GM19193 (cell line): ENCODE measurements around the gene KIF13A.

Experiments
- POLR2A ChIP-seq: IDR thresholded peaks from 4 replicates; pipeline ENCODE4 v1.6.1; 2011; ENCODE audit not compliant: insufficient read depth, insufficient read length; ENCODE audit errors: extremely low read depth

The KIF13A gene

DNA sequence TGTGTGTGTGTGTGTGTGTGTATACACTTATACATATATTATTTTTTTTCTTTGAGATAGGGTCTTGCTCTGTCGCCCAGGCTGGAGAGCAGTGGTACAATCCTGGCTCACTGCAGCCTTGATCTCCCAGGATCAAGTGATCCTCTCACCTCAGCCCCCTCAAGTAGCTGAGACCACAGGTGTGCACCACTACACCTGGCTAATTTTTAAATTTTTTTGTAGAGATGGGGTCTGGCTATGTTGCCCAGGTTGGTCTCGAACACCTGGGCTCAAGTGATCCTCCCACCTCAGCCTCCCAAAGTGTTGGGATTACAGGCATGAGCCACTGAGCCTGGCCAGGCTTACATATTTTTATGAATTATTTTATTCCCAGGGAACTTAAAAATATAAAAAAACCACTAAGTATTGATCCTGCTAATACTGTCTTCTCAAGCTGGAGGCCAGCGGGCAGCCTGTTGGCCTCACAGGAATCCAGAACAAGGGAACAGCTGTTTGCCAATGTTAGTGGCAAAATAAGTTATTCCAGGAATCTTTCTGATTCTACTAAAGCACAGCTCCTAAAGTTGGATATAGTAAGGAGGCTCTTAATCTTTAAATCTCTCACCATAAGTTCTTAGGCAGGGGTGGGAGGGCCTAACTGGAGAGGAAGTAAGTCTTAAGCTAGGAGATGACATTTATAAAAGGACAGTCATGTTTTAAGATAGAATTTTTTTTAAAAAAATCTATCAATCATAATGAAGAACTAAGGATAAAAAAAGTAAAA, 145.2 kb downstream of the KIF13A start:
- TF ChIP-seq POLR2A: no peak

DNA sequence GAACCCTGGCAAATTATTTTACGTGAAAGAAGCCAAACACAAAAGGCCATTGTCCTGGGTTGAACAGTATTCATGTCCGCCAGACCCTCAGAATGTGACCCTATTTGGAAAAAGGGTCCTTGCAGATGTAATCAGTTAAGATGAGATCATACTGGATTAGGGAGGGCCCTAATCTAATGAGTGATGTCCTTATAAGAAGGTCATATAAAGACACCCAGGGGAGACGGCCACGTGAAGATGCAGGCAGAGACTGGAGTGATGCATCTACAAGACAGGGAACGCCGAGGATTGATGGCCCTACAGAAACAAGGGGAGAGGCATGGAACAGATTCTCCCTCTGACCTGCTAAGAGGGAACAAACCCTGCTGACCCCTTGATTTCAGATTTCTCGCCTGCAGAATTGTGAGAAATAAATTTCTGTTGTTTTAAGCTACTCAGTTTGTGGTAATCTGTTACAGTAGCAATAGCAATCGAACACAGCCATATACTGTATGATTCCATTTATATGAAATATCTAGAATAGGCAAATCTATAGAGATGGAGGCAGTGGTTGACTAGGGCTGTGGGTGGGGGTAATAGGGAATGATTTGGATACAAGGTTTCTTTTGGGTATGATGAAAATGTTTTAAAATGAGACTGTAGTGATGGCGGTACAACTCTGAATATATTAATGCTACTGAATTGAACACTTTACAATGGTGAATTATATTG, 147.8 kb downstream of the KIF13A start:
- TF ChIP-seq POLR2A: no peak

DNA sequence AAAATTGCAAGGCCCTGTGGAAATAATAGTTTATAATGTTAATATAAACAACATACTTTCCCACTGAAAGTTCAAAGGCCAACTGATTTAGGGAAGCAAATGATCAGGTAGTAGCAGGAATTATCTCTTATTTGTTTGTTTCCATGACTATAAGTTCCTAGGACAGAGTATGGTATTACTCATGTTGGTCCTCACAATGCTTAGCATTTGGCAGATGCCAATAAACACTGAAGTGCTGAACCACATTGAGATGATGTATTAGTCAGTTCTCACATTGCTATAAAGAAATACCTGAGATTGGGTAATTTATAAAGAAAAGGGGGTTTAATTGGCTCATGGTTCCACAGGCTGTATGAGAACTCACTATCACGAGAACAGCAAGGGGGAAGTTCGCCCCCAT, 151.1 kb downstream of the KIF13A start:
- no peak for TF ChIP-seq POLR2A

DNA sequence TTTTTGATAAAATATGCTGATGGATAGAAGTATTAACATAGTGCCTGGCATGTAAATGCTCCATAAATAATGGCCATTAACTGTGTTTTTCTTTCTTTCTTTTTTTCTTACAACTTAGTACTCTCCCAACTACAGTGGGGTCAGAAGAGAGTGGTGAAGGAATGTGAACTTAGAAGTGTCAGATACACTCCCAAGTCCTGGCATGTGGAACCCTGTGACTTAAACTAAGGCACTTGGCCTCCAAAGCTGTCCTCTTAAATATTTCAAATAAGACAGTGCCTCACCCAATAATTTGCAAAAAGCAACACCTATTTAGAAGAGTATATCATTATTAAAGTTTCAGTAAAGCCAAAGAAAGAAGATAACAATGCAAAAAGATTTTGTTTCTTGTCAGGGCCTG, 151.7 kb downstream of the KIF13A start:
- TF ChIP-seq POLR2A: no peak

DNA sequence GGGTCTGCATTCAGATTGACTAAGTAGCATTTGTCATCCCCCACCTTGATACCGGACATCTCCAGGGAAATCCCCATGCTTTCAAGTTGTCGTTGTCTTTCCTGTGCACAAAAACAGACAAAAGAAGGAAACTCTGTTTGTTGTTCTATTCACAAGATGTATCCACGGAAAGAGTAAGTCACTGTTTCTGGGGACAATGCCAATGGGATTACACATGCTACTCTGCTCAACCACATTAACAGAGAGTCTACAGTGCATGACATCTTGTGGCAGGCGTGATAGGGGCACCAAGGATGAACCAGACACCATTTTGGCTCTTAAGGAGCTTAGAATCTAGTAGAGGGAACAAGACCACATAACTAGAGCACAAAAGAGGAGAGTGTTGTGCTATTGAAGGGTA, 156.3 kb downstream of the KIF13A start:
- TF ChIP-seq POLR2A: no peak

DNA sequence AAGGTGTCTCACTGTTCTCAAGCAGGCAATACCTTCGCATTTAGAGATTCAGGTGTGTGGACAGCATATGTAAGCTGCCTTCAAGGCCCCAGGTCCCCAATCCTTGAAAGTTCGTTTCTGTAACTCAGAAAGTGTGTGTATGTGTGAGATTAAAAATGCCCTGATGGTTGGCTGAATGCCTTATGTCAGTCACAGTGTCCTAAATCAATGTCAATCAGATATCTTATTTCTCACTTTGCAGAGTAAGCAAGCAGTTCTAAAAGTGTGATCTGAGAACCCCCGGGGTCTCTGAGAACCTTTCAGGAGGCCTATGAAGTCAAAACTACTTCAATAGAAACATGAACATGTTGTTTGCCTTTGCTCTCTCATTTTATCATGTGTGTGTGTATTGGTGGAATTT, 157.5 kb downstream of the KIF13A start:
- no peak for TF ChIP-seq POLR2A

DNA sequence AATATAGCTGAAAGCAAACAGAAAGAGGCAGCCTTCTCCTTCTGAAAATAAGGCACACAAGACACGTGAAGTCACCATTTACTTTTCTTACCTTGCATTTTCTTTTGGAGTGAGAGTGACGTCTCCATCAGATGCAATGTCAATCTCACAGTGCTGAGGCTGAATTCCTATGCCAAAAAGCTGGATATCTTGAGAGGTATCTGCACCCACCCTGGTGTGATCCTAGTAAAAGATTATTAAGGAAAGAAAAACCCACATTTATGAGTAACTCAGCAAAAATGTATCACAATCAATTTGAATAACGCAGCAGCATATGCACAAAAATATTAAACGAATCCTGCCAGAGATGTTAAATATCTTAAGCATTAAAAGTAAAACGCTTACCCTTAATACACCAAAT, 159.3 kb downstream of the KIF13A start:
- no peak for TF ChIP-seq POLR2A

DNA sequence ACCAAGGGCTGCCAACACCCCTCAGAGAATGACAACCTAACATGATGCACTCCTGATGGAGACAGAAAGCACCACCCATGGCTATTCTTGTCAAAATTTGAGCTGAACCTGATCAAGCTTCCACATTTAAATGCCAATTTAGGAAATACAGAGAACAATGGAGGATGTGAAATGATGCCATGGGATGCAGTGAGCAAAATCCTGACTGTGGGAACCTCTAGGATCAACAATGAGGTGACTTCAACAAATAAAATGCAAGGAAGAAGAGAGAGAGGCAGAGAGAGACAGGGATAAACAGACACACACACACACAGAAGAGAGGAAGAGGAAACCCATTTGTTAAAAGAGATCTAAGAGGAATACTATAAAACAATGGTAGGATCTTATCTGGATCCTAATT, 161.1 kb downstream of the KIF13A start:
- no peak for TF ChIP-seq POLR2A

DNA sequence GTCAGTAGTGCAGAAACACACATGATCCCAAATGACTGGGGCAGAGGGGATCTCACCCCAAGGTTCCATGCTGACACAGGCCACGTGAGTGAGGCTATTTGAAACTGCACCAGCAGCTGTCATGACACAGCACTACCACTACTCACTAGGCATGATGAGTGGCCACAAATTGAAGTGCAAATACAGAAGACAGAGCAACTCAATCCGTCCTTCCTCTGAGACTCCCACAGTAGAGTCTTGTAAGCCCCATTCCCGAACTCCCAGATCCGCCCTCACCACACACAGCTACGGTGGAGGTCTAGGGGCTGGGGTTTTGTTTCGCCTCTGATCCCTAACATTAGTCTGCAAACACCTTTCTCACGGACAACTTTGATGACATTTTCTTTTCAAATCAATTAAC, 167.4 kb downstream of the KIF13A start:
- no peak for TF ChIP-seq POLR2A

DNA sequence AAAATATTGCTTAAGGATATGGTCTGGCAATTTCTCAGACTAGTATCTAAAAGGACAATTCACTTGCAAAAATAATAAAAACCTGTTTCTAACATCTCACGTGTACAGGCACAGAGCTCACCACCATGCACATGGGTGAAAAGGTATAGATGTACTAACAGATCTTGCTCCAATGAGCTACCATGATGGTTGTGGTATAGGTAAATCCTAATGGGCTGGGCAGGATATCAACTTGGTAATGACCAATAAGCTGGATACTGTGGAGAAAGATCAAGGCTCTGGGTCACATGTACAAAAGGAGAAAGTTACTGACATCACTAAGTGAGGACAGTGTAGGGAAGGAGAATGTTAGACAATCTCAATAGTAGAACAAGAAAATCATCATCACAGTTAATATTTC, 169.7 kb downstream of the KIF13A start:
- TF ChIP-seq POLR2A: no peak

DNA sequence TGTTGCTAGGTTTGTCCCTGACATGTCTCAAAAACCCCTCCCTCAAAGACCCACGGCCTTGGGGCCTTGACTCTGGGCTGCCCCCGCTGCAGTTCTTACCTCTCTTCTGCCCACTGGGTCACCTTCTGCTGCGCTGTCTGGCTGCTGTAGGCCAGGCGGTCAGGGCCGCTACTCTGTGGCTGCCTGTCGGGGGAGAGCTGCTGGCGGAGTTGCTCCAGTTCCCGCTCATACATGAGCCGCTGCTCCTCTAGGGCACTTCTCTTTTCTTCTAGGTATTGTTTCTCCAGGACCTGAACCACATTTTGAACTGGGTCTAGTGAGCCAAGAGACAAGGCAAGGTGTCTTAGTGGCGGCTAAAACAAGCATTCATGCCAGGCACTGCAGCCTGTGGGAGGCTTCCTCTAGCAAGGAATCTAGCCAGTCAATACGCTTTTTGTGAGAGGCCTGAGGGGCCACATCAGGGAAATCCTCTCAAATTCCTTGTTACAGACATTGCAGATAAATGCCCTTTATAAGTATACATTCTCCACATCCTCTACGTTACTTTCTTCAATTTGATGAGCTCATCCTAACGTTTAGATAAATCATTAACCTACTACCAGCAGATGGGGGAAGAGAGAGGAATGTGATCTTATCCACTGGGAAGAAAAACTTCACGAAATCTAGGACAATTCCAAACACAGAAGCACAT, 170.4 kb downstream of the KIF13A start:
- no peak for TF ChIP-seq POLR2A

DNA sequence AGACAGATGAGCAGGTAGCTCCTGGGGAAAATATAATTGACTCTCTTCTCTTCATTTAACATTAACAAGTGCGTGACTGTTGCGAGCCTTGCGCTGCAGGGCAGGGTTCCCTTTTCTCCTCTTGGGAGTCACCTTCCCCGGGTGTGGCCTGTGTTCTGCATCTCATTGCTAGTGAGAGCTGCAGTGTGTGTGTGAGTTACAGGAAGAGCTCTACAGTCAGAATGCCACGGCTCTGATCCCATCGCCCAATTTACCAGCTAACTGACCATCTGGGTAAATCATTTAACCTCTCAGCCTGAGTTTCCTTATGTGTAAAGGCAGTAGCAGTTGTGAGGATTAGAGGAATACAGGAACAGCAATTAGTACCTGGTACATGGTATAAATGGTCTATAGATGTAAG, 173.9 kb downstream of the KIF13A start:
- no peak for TF ChIP-seq POLR2A

DNA sequence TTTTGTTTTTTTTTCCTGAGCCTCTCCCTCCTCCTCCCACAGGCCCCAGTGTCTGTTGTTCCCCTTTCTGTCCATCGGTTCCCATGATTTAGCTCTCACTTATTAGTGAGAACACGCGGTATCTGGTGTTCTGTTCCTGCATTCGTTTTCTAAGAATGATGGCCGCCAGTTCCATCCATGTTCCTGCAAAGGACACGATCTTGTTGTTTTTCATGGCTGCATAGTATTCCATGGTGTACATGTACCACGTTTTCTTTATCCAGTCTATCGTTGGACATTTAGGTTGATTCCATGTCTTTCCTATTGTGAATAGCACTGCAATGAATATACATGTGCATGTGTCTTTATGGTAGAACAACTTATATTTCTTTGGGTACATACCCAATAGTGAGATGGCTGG, 175.1 kb downstream of the KIF13A start:
- TF ChIP-seq POLR2A: no peak

DNA sequence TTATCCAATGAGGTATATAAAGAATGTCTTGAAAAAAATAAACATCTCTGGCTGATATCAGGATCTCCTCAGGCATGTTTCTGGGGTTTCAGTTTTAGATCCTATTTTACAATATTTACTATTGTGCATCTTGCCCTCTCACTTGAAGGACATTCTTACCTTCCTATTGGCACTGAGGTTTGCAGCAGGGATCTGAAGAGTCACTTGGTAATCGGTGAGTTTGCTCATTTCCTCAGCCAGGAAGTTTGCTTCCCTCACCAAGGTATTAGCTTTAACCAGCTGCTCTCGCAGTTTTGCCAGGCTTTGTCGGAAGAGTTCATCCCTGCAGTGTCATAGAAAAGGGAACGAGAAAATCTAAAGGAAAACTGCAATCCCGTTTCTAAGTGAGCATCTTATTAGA, 178.8 kb downstream of the KIF13A start:
- TF ChIP-seq POLR2A: no peak

DNA sequence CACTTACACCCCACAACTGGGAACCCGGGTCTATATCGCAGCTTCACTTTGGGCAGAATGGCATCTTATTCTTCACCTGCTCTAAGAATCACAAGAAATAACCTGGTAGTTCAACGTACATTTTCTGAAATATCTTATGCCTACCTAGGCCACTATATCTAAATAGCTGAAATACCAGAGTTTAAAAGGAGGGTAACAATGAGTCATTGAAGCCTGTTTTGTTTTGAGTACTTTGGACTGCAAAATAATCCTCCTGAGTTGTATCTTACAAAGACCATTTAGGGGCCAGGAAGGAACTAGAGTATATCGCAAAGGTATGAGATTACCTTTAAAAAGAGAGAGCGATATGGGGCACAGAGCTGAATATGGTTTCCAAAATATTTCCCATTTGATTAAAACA, 184.0 kb downstream of the KIF13A start:
- no peak for TF ChIP-seq POLR2A

DNA sequence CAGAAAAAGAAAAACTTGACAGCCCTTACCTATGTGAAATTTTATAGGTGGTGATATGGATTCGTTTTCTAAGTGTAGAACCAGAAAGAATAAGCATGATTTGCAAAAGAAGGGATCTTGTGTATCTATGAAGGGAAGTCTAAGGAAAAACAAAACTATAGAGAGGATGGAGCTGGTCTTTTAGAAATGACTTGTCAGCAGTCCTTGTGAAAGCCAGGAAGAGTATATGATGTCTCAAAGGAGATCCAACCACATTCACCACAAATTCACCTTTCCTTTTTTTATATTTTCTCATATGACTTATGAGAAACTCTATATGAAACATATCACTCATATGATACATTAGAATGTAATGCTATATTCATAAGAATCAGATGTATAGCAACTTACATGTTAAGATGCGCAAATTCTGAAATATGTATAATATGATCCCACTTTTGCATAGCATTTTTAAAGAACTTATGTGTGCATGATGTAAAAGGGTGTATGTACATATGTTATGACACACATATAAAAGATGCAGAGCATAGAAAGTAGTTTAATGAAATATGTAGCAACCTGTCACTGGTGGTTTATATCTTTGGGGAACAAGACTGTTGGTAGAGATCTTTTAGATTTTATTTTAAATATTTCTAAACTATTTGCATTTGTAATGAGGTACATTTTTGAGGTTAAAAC, 188.8 kb downstream of the KIF13A start:
- TF ChIP-seq POLR2A: no peak

DNA sequence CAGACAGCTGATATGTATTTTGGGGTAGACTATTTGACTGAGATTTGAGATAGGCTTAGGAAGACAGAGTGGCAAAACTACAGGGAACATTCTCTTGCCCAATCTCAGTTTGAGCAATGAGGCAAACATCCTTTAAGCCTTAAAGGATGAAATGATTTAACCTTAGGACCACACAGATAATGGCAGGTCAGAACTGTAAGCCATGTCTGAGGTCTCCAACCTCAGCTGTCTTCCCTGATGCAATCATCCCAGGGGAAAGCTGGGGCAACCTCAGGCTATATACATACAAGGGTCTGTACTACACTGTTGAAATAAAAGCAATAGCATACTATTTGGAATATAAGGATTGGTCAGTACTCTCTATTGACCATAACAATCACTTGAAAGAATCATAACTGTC, 196.9 kb downstream of the KIF13A start:
- no peak for TF ChIP-seq POLR2A
